Transverse colon (tissue), 4 donors: ENCODE results near the gene ROR1.

ENCODE experiments used
- CTCF ChIP-seq, 5 experiments: fragments of 200-600 bp in 3 of 5; fragments of 450-650 bp in 2 of 5; sonication (generic) in 3 of 5; IDR thresholded peaks; 1 replicate in 2 of 5; 2 replicates in 3 of 5; pipeline ENCODE4 v1.5.1; 2016 to 2017; ENCODE audit warnings: antibody characterized with exemption in 5 of 5, inconsistent platforms in 3 of 5, mild to moderate bottlenecking in 2 of 5, moderate library complexity in 1 of 5
- EP300 ChIP-seq: sonication (generic); formaldehyde crosslinking; IDR thresholded peaks from one replicate; pipeline ENCODE4 v1.6.1; 2017; ENCODE audit warnings: antibody characterized with exemption, low read depth
- POLR2A ChIP-seq: fragments of 450-650 bp; IDR thresholded peaks from one replicate; pipeline ENCODE4 v1.6.1; 2016; ENCODE audit warnings: antibody characterized with exemption, mild to moderate bottlenecking, moderate library complexity
- POLR2AphosphoS5 ChIP-seq, 3 donors: sonication (generic); formaldehyde crosslinking; IDR thresholded peaks; one replicate each; pipeline ENCODE4 v1.6.1; 2016; ENCODE audit warnings: antibody characterized with exemption in 3 of 3

- TF ChIP-seq CTCF (IDR thresholded peaks at IDR 0.05) (no peak), EP300 (no peak), POLR2AphosphoS5 (IDR thresholded peaks at IDR 0.05) (no peak), POLR2A (no peak)
Observed at GRCh38 chr1:64084451-64084850, 310.6 kb downstream of the ROR1 start.
